HepG2 (cell line): ENCODE data around the gene CBX2. TPM values are rescaled to one million over a fixed set of nuclear protein-coding genes. Genes with fewer than 3 reads are reported as not detected.

Source experiments
- AGO1 ChIP-seq: fragments of 200-400 bp; formaldehyde crosslinking; IDR thresholded peaks from 2 replicates; pipeline ENCODE4 v1.6.1; 2017; ENCODE audit warnings: mild to moderate bottlenecking, low read depth, low read length, moderate library complexity; ENCODE audit not compliant: poor library complexity, severe bottlenecking
- CBFB ChIP-seq: sonication (generic); formaldehyde crosslinking; IDR thresholded peaks from 2 replicates; pipeline ENCODE4 v1.4.0; 2020; ENCODE audit warnings: missing genetic modification reagents
- EP300 ChIP-seq, 3 experiments: sonication (generic) in 1 of 3; formaldehyde crosslinking in 1 of 3; IDR thresholded peaks; 2 replicates each; pipeline versions ENCODE4 v1.5.1 to v1.6.1; 2011 to 2020; ENCODE audit warnings: low read depth in 2 of 3, low read length in 2 of 3, borderline replicate concordance in 1 of 3, improper control_type of control experiment in 1 of 3, mild to moderate bottlenecking in 1 of 3, missing genetic modification reagents in 1 of 3, moderate library complexity in 1 of 3
- MBNL3 ChIP-seq: fragments of 250-450 bp; sonication (Bioruptor Pico); conservative IDR thresholded peaks from 2 replicates; pipeline ENCODE4 v1.8.0; 2022; ENCODE audit warnings: mild to moderate bottlenecking, inconsistent platforms
- NFIC ChIP-seq: IDR thresholded peaks from 2 replicates; pipeline ENCODE4 v1.6.1; 2012; ENCODE audit warnings: mild to moderate bottlenecking, low read length, inconsistent platforms
- PBX2 ChIP-seq: IDR thresholded peaks from 2 replicates; pipeline ENCODE4 v1.6.1; 2016; ENCODE audit warnings: control low read depth
- RAD51 ChIP-seq: fragments of 450-650 bp; IDR thresholded peaks from 2 replicates; pipeline ENCODE4 v1.6.1; 2016; ENCODE audit warnings: borderline replicate concordance
- SOX6 ChIP-seq, 2 experiments: fragments of 450-650 bp in 1 of 2; sonication (generic) in 1 of 2; formaldehyde crosslinking in 1 of 2; IDR thresholded peaks; 2 replicates each; pipeline versions ENCODE4 v1.4.0 to v1.6.1; 2017 to 2020; ENCODE audit warnings: antibody characterized with exemption in 1 of 2, mild to moderate bottlenecking in 1 of 2, missing genetic modification reagents in 1 of 2
- ZBTB14 ChIP-seq: sonication (generic); formaldehyde crosslinking; IDR thresholded peaks from 2 replicates; pipeline ENCODE4 v1.4.0; 2020; ENCODE audit warnings: missing genetic modification reagents
- ZBTB33 ChIP-seq: sonication (generic); formaldehyde crosslinking; IDR thresholded peaks from 2 replicates; pipeline ENCODE4 v1.4.0; 2020; ENCODE audit warnings: missing genetic modification reagents
- ZBTB43 ChIP-seq: sonication (generic); formaldehyde crosslinking; conservative IDR thresholded peaks from 2 replicates; pipeline ENCODE4 v1.4.0; 2020; ENCODE audit warnings: missing genetic modification reagents
- ZNF33B ChIP-seq: sonication (generic); formaldehyde crosslinking; IDR thresholded peaks from 2 replicates; pipeline ENCODE4 v1.5.1; 2020; ENCODE audit warnings: mild to moderate bottlenecking, missing genetic modification reagents
- ZNF441 ChIP-seq: sonication (generic); formaldehyde crosslinking; IDR thresholded peaks from 2 replicates; pipeline ENCODE4 v1.7.0; 2021; ENCODE audit warnings: missing genetic modification reagents, borderline replicate concordance
- ZNF607 ChIP-seq: sonication (generic); formaldehyde crosslinking; IDR thresholded peaks from 2 replicates; pipeline ENCODE4 v1.5.1; 2020; ENCODE audit warnings: missing genetic modification reagents, mild to moderate bottlenecking, borderline replicate concordance
- ZNF770 ChIP-seq: sonication (generic); formaldehyde crosslinking; IDR thresholded peaks from 2 replicates; pipeline ENCODE4 v1.5.0; 2020; ENCODE audit warnings: mild to moderate bottlenecking, missing genetic modification reagents
- ZNF850 ChIP-seq: sonication (generic); formaldehyde crosslinking; conservative IDR thresholded peaks from 2 replicates; pipeline ENCODE4 v1.9.0; 2021; ENCODE audit warnings: mild to moderate bottlenecking, missing genetic modification reagents
- ZNF879 ChIP-seq: sonication (generic); formaldehyde crosslinking; IDR thresholded peaks from 2 replicates; pipeline ENCODE4 v1.8.1; 2023; ENCODE audit warnings: missing genetic modification reagents
- polyA plus RNA-seq, 8 experiments: library from polyadenylated mRNA; depleted of rRNA in 3 of 8; stranded (reverse) in 7 of 8; unstranded in 1 of 8; fragments of >200 nt; fragmentation: Illumina TruSeq in 4 of 8; extraction: Trizol in 4 of 8; gene quantifications; 2 replicates each; pipeline versions ENCODE4 v1.2.1 to v1.2.3, GENCODE V29; 2011 to 2016; ENCODE audit warnings: low read depth in 4 of 8, missing spikeins in 1 of 8, mixed read lengths in 1 of 8; ENCODE audit not compliant: insufficient read depth in 1 of 8
- total RNA-seq, 5 experiments: library from RNA; depleted of rRNA; stranded (reverse); fragments of >200 nt; fragmentation: Illumina TruSeq; extraction: Trizol; gene quantifications; 2 replicates each; pipeline ENCODE4 v1.2.3, GENCODE V29; 2016; ENCODE audit warnings: low read depth in 1 of 5

The CBX2 gene
- total and polyA plus RNA-seq, 2 of the 13 experiments (the other 11 are each of a cell fraction or from before 2014, with no cell fraction given) = 14.5 to 31.1 TPM

- TF ChIP-seq RAD51 (no peak), CBFB (CRISPR knock-in tag) (no peak), ZBTB43 (CRISPR knock-in tag) (0 out of 2 replicates have a peak, but pooled peaks have one; percentile 13), ZNF879 (CRISPR knock-in tag) (no peak), MBNL3 (no peak), NFIC (no peak), ZNF607 (CRISPR knock-in tag) (peak; percentile 82), ZBTB33 (CRISPR knock-in tag) (no peak; the same call in 1 of the 2 replicates), PBX2 (CRISPR knock-in tag) (no peak), ZBTB14 (no peak), ZNF770 (0 out of 2 replicates have a peak, but pooled peaks have one; percentile 29), EP300 (IDR thresholded peaks at IDR 0.05; ENCODE audit: low read depth in 2 of 2, low read length in 2 of 2) (peak; percentile 37 to 59; a peak in 3 of 4 replicates), EP300 (CRISPR knock-in tag; IDR thresholded peaks at IDR 0.05; ENCODE audit: borderline replicate concordance) (no peak), ZNF441 (peak; percentile 33; the same call in 1 of the 2 replicates), AGO1 (peak; percentile 94), ZNF850 (no peak), SOX6 (IDR thresholded peaks at IDR 0.05) (no peak), SOX6 (CRISPR knock-in tag; IDR thresholded peaks at IDR 0.05) (0 out of 2 replicates have a peak, but pooled peaks have one; percentile 8), ZNF33B (0 out of 2 replicates have a peak, but pooled peaks have one; percentile 66)
Observed at GRCh38 chr17:79836972-79837887, 59.3 kb downstream of the CBX2 start (continued).
